Stimulated activated CD4-positive, alpha-beta T cell treated with anti-CD3 and anti-CD28 coated beads, Interleukin-4, amount 100 ng/mL, for 48 hours (primary cell): Measurements from ENCODE around the gene TMEM181.
"Not testable (repeated sequence)": the region's sequence is repeated elsewhere in the genome, so short reads cannot be mapped to it uniquely, and the experiment has no call there.

Source experiments
- DNase-seq, 2 donors: peaks; one replicate each; pipeline ENCODE4 v3.0.0-alpha.2; 2020; ENCODE audit warnings: low read depth in 2 of 2

The TMEM181 gene

GRCh38 chr6:158660333-158660754, 100.5 kb downstream of the TMEM181 start:
- DNase-seq: no peak

DNA sequence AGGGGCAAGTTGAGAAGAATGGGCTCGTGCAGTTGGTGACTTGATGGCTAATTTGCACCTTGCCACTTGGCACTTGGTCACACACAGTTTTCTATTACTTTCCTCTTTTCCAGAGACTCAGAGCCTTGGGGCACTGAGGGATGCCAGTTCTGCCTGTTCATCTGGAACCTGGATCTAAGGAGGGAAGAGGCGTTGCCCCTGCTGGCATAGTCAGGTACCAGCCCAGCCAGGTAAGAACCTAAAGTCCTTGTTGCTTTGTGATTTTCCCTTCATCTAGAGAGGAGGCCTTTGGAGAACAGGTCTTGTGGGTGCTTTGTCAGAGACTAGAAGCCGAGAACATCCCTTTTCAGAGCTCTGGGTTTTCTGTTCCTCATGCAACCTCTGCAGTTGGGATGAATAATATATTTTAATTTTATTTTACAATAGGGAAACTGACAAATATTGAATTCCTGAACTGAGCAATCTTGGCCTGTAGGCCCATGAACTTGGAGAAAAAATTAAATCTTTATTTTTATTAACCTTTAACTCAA, 101.3 kb downstream of the TMEM181 start:
- DNase-seq: no peak

GRCh38 chr6:158662607-158662953, 102.7 kb downstream of the TMEM181 start:
- no peak for DNase-seq

DNA sequence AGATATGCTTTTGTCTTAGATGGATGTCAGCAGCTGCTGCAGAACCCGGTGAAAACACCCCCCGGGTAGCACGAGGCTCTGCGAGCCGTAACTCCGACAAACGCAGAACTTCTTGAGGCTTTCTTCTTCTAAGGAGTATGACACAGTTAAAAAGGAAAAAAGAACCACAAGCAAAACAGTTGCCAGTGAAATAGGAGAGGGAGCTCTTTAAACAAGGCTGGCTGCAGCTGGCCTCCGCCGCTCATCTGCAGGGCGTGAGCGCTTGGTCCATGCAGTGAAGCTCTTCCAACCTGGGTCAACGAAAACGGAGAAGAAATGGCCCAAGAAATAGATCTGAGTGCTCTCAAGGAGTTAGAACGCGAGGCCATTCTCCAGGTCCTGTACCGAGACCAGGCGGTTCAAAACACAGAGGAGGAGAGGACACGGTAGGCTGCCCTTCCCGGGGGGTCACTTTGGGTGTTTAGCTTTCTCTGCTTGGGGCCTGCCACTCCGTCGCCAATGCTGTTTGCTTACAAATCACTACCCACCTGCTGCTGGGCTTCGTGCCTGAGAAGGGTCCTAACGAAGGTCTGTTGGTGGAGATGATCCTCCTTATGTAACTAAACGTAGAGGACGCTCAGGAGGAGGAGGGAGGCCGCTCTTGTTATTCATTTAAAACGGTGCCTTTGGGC, 103.2 kb downstream of the TMEM181 start:
- DNase-seq: no peak

DNA sequence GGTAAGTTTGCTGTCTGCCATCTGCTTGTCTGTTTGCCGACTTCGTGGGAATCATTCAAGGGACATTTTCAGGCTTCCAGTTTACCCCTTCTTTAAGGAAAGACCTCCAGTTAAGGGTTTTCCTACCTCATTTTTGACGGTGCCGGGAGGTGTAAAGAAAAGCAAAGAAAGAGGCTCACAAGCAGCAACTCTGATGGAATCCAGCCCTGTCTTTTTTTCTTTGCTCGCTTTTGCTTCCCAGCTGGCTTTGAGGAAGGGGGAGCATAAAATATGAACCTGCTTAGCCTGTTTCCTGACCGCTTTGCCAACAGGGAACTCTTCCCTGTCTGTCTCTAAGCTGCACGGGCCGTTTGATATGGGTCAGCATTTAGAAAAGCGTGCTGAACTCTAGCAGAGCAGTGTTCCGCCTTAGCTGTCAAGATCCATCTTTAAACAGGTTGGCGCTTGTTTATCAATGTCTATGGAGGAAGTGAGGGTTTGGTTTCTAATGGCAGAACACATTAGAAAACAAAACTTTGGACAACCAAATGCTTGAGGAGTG, 103.8 kb downstream of the TMEM181 start:
- no peak for DNase-seq

DNA sequence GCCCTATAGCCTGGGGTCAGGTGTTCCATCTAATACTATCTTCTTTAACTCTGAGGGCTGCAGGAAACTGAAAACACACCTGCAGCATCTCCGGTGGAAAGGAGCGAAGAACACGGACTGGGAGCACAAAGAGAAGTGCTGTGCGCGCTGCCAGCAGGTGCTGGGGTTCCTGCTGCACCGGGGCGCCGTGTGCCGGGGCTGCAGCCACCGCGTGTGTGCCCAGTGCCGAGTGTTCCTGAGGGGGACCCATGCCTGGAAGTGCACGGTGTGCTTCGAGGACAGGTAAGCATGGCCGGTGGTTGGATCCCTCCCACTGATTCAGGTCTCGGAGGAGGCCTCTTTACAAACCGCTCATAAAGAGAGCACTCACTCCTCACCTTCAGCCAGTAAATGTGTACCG, 105.4 kb downstream of the TMEM181 start:
- DNase-seq: no peak

DNA sequence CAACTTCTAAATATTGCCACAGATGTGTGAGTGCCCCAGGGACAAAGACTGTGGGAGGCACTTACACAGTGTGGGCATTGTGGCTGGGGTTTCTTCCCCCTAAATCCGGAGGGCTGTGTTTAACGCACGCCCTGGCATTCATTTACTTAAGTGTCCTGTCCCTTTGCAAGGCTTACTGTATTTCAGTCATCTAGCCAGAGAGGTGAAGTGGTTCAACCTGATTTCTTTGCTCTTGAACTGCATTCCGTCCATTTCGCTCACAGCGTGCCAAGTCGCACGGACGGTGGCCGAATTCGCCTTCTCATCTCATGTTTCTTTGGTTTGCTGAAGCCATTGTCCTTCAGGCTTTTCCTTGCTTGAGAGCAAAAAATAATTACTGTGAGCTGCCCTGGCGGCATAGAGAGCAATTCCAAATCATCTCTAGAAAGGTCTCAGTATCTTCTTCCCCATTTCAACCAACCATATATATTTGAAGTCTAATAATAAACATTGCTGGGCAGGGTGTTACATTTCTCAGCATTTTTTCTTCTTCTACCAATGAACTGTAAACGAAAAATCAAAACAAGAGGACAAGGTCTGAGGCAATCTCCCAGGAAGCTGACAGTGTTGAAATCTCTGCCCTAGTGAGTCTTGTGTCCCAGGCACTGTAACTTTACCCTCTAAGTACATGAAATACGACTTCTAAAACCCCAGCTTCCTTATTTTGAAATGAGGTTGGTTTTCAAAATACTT, 106.9 kb downstream of the TMEM181 start:
- DNase-seq: no peak

DNA sequence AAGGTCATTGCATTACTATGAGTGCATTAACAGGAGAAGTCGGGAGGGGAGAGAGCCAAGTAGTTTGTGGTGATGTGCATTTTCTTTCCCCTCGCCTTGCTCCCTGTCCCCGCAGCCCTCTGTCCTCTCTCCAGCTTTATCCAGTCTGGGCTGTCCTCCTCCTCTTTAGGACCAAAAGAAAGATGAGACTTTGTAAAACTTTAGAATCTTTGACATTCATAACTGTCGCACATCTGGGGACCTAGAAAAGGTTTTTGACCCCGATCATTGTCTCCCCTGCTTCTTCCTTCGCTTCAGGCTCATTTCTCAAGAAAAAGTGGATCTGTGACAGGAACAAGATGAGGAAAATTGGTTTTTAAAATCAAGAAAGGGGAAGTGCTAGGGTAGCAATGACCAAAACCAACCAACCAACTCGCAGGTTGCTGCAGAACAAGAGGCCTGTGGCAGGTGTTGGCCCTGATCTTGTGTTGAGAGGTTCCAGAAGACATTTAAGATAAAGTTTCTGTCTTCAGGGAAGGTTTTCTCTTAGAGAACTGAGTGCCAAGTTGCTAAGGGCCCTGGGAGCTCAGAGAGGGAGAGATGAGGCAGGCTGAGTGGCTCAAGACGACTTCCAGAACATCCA, 107.6 kb downstream of the TMEM181 start:
- no peak for DNase-seq

GRCh38 chr6:158668707-158669103, 108.8 kb downstream of the TMEM181 start:
- no peak for DNase-seq

DNA sequence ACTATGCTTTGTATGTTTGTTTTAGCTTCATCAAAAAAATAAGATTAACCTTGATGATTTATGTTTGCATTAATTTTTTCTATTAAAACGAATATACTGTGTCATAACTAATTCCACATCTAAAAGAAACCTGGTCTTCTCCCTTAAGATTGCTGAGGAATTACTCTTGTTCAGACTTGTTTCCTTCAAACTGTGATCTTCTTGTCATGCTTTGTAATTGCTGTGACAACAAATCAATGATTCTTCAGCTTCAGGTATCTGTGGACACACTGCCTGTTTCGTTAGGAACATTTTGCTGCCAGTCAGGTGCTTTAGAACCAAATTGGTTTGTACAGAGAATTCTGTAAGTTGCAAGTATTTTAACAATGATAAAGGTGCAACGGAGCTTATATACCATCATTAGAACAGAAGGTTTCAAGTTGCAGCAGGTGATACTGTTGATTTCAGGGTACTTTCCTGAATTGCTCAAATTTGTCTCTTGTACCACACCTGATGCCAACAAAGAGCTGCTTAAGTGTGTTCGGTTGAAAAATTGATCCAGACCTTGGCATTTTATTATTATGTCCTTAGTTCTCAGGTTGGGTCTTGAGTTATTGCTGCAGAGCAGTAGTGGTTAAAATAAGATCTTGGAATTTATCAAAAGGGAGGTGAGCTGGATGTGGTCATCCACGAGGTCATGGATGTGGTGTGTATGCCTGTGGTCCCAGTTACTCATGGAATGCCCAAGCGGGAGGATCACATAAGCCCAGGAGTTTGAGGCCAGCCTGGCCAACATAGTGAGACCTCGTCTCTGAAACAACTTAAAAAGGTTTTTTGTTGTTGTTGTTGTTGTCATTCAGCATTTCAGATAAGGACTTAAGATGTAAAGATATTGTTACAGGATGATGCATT, 109.5 kb downstream of the TMEM181 start:
- DNase-seq: no peak

DNA sequence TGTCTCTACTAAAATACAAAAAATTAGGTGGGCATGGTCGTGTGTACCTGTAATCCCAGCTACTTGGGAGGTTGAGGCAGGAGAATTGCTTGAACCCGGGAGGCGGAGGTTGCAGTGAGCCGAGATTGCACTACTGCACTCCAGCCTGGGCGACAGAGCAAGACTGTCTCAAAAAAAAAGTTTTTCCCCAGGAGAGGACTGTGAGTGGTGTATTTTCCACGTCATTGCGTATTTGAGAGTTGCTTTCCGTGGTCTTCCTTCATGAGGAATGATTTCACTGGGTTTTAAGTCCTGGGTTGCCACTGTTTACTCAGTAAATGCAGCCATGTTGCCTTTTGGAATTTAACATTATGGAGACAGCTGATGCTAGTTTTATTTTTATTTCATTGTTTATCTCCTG, 112.2 kb downstream of the TMEM181 start:
- DNase-seq: not testable (repeated sequence)

- no peak for DNase-seq
These were observed 112.8 kb downstream of the TMEM181 start for GRCh38 chr6:158672726-158673125.

DNA sequence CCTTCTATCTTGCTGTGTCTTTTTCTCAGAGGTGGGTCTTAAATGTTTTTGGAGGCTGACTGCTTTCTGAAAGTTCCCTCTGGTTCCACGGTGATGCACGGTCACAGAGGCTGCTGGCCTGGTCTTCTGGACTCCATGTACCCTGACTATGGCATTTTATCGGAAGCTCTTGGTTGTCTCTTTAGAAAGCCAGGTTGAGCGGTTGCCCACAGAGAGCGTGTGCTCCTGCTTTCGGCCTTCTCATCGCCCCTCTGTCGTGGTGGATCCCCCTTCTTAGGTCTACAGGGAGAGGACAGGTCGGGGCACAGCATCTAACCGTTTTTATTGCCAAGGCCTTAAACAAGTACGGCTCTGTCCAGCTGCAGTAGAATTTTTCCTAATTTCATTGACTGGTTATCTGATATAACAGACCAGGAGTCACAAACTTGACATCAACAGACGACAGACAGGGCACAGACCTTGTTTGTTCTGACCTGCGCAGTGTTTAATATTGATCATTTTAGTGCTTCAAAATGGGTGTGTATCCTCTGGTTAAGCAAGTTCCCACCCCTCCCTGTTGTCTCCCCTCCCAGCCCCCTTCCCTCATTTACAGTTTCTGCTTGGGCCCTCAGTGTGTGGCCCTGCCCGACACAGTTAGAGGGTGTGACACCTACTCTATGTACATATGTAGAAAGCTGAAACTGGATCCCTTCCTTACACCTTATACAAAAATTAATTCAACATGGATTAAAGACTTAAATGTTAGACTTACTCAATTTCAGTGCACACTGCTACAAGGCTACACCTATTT, 114.6 kb downstream of the TMEM181 start:
- no peak for DNase-seq

- not testable (repeated sequence) for DNase-seq
These were observed 117.2 kb downstream of the TMEM181 start for GRCh38 chr6:158677094-158677493.

DNA sequence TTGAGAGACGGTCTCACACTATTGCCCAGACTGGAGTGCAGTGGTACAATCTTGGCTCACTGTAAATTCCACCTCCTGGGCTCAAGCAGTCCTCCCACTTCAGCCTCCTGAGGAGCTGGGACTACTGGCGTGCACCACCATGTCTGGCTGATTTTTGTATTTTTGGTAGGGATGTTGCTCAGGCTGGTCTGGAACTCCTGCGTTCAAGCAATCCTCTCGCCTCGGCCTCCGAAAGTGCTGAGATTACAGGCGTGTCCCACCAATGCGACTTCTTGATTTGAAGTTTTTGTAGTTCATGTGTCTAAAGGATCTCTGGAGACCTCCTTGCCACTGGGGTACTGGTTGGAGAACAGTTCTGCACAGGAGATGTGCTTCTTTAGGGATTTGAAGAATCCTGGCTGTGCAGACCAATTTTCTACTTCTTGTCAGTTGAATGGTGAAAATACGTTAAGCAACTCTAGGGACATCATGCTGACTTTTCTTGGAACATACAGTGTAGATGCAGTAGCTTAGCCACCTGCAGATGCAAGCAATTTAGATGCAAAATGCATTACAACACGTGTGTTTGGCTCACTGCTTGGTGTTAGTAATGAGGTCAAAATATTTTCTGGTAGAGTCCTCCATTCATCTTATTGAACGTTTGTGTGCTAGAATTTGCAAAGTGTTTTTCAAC, 118.2 kb downstream of the TMEM181 start:
- no peak for DNase-seq

DNA sequence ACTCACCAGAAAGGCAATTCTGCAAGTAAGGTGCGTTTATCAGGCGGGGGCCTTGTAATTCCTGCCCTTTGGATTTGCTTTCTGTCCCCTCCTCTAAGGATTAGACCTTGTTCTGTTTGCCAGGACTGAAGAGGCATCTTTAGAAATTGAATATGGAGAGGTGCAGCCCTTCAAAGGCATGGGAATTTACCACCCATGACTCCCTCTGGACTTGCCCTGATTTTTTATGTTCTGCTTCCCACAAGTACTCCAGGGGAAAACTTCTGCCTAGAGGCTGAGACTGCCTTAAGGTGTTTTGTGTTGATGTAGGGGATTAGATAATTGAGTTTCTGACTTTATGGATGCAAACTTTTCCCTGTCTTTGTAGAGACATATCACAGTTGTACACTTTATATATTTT, 120.1 kb downstream of the TMEM181 start:
- DNase-seq: no peak

DNA sequence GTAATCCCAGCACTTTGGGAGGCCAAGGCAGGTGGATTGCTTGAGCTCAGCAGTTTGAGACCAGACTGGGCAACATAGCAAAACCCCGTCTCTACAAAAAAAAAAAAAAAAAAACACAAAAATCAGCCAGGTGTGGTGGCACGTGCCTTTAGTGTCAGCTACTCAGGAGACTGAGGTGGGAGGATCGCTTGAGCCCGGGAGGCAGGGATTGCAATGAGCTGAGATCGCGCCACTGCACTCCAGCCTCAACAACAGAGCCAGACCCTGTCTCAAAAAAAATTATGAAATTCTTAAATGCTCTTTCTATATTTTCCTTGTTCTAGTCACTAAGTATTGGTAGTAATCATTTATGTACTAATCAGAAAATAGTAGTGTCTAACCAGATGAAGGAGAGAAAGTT, 120.6 kb downstream of the TMEM181 start:
- no peak for DNase-seq

GRCh38 chr6:158684311-158684710, 124.4 kb downstream of the TMEM181 start:
- DNase-seq: no peak

DNA sequence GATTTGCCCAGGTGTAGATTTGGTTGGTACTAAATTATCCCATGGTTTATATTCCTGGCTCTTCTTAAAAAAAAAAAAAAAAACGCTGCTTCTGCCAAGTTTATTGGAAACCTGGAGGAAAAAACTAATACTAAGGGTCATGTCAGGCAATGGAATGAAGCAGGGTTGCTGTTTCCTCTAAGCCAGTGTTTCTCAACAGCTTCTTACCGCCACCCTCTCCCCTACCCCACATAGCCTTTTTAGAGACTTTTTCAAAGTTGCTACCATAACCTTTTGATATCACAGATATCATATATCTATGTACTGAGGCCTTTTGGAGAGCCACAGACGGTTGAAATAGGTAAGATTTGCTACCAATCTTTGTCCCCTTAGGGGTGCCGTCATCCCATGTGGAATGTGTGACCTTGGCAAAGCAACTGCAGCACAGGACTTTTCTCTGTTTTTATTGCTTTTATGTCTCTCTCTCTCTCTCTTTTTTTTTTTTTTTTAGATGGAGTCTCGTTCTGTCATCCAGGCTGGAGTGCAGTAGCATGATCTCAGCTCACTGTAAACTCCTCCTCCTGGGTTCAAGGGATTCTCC, 124.9 kb downstream of the TMEM181 start:
- DNase-seq: no peak
